ENCODE data around the gene COP1. TPM values are rescaled to one million over a fixed set of nuclear protein-coding genes. Genes with fewer than 3 reads are reported as not detected.

The COP1 gene
- total and polyA plus RNA-seq, 2 of the 8 experiments (the other 6 are each of a cell fraction or from before 2014, with no cell fraction given) = 26.2 to 44.9 TPM

GRCh38 chr1:176167210-176167609, 39.9 kb downstream of the COP1 start (continued):
- TF ChIP-seq POU5F1 (IDR thresholded peaks at IDR 0.05; ENCODE audit: low read depth, low read length) = no peak
- TF ChIP-seq ASH2L (IDR thresholded peaks at IDR 0.05; ENCODE audit: low read length) = no peak
